ENCODE results near the gene STX12.
A peak's percentile ranks its signal among the peaks of the same experiment; 100 is the strongest.

Gene STX12

GRCh38 chr1:27772932-27773825 is at the start of gene STX12:
STX12 (plus strand) TSS chr1:27773219; CDS start chr1:27773308, 89 bp downstream.
- DNase-seq (ENCODE audit: low read depth in 2 of 2): peak; percentile 96 to 98

GRCh38 chr1:27724961-27725373 is 48.1 kb upstream of the STX12 start:
- DNase-seq (ENCODE audit: low read depth in 2 of 2): no peak

DNA sequence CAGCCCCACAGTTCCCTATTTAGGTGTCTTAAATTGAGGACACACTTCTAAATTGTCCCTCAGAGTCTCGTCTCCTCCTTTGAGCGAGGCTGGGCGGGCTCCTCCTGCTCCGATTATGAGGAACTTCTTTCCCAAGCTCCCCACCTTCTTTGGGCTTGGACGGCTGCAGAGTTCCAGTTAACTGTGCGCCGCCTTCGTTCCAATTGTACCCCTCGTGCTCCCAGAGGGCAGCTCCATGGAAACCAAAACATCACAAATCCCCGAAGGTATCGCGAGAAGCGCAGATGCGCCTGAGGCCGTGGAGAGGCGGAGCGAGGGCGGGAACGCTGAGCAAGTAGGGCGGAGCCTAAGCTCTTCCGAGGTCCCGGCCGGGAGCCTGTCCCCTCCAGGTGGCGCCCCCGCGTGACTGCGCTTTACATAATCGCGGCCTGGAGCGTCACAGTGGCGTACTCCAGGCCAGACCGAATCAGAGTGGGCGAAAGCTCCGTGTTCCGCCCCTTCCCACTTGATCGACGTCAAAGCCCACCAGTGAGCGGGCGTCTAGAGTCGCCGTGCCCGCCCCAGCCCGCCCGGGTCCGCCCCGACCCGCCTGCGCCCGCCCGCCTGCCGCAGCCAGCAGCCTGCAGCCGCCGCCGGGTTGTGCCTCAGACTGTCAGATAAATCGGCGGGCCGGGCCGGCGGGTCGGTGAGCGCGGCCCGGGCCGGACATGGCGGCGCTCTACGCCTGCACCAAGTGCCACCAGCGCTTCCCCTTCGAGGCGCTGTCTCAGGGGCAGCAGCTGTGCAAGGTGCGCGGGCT is 47.4 kb upstream of the STX12 start, which contains the start of gene FAM76A:
FAM76A (plus strand) TSS at position 588 of the 799 bp plus-strand sequence; CDS start at position 708, 120 bp downstream.
- peak; percentile 98 to 99 for DNase-seq (ENCODE audit: low read depth in 2 of 2)

DNA sequence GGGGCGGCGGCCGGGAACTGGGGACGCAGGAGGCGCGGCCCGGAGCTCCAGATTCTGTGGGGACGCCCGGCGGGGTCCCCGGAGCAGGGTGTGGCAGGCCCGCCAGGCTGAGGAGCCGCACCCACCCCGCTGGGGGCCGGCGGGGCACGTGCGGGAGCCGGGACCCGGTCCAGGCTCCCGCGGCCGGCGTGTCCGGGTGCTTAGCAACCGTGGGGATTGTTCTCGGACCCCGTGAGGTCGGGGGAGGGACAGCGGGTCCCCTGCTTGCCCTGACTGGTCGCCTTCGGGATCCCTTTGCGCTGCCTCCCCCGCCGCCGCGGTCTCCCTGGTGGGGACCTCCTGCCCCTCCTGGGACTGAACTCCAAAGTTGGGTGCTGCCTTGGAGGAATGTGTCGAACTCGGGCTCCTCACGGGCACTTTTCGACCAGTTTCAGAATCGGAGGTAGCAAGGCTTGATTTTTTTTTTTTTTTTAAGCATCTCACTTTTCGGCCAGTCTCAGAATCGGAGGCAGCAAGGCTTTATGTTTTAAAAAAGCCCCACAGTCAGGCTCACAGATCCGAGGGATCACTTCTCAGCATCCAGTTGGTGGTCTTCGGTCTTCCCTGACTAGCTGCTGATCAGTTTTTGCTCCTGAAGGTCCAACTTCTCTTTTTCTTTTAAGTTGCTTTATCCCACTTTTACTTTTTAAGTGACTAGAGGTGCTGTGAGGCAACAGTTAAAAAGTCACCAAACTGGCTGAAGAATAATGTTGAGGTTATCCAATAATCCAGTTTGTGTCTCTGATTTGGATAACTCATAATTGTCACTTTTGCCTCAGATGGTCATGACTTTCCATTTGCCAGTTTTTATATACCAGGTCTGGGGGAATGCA is 46.6 kb upstream of the STX12 start:
- peak; percentile 2 to 7 for DNase-seq (ENCODE audit: low read depth in 2 of 2)

- DNase-seq (ENCODE audit: low read depth in 2 of 2): no peak
Observed at GRCh38 chr1:27727126-27727525, 45.9 kb upstream of the STX12 start.

- DNase-seq (ENCODE audit: low read depth in 2 of 2): no peak
Observed at GRCh38 chr1:27736252-27736651, 36.8 kb upstream of the STX12 start.

DNA sequence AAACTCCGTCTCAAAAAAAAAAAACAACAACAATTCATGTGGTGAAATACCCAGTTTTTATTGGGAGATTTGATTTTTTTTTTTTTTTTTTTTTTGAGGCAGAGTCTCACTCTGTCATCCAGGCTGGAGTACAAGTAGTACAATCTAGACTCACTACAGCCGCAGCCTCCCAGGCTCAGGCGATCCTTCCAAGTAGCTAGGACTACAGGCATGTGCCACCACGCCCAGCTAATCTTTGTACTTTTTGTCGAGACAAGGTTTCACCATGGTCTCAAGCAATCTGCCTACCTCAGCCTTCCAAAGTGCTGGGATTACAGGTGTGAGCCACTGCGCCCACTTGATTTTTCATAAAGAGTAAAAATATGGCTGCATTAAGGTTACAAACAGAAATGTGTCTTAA is 31.9 kb upstream of the STX12 start:
- no peak for DNase-seq (ENCODE audit: low read depth in 2 of 2)

DNA sequence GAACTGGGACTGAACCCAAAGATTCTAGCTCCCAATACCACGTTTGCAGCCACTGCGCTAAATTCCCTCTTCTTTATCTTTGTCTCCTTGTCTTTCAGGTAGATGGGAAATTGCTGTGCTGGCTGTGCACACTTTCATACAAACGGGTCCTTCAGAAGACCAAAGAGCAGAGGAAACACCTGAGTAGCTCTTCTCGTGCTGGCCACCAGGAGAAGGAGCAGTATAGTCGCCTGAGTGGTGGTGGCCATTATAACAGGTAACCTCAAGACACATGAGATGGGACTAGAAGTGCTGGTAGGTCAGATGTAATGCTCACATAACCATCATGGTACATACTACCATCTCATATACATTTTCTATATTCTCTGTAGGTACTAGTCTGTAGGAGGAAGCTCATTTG is 28.5 kb upstream of the STX12 start:
- no peak for DNase-seq (ENCODE audit: low read depth in 2 of 2)

GRCh38 chr1:27745466-27745865 is 27.6 kb upstream of the STX12 start:
- DNase-seq (ENCODE audit: low read depth in 2 of 2): no peak

GRCh38 chr1:27752360-27752759 is 20.7 kb upstream of the STX12 start:
- DNase-seq (ENCODE audit: low read depth in 2 of 2): no peak

GRCh38 chr1:27755286-27755685 is 17.7 kb upstream of the STX12 start:
- no peak for DNase-seq (ENCODE audit: low read depth in 2 of 2)

DNA sequence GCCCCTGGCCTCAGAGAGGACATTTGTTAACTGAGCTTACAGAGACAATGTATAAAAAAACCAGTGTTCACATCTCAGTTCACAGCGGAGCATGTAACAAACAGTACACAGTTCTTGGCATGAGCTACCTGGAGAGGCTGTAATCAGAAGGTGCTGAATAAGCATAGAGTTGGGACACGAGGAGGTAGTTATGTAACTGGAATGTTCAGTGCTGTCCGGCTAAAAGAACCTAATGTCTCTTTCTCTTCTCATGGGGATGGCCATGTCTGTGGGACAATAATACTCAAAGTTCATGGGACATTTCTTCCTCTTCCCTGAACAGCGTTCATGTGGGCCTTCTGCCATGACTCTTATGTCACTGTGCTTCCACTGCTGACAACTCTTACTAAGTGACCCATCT is 17.2 kb upstream of the STX12 start:
- DNase-seq (ENCODE audit: low read depth in 2 of 2): no peak

- DNase-seq (ENCODE audit: low read depth in 2 of 2): no peak
Observed at GRCh38 chr1:27759236-27759635, 13.8 kb upstream of the STX12 start.

DNA sequence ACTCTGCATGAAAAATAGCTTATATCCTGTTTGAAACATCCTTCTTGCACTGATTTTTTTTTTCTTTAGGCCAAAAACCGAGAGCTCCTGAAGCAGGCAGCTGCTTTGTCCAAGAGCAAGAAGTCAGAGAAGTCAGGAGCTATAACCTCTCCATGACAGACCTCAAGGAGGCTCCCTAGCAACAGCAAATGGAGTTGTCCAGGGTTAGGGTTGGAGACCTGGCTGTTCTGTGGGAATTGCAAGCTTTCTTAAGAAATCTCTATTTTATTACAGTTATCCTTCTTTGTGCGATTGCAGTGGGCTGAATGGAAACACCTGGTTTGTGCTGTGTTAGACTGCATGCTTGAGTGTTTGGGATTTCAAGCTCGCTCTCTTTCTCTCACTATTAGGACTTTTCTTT is 12.6 kb upstream of the STX12 start:
- DNase-seq (ENCODE audit: low read depth in 2 of 2): no peak

GRCh38 chr1:27762033-27762432 is 11.0 kb upstream of the STX12 start:
- no peak for DNase-seq (ENCODE audit: low read depth in 2 of 2)

- DNase-seq (ENCODE audit: low read depth in 2 of 2): no peak
Observed at GRCh38 chr1:27763358-27763757, 9.7 kb upstream of the STX12 start.

GRCh38 chr1:27770293-27770830 is 2.7 kb upstream of the STX12 start:
- DNase-seq (ENCODE audit: low read depth in 2 of 2): no peak

GRCh38 chr1:27772036-27772931 is 735 bp upstream of the STX12 start:
- no peak for DNase-seq (ENCODE audit: low read depth in 2 of 2)

GRCh38 chr1:27773826-27774445 is 917 bp downstream of the STX12 start:
- DNase-seq (ENCODE audit: low read depth in 2 of 2): no peak

- DNase-seq (ENCODE audit: low read depth in 2 of 2): no peak
Observed at GRCh38 chr1:27774654-27775053, 1.6 kb downstream of the STX12 start.

Data from activated CD8-positive, alpha-beta memory T cell treated with anti-CD3 and anti-CD28 coated beads for 4 hours (primary cell).